Measurements from ENCODE around the gene USP40. TPM values are rescaled to one million over a fixed set of nuclear protein-coding genes. Genes with fewer than 3 reads are reported as not detected.

The USP40 gene
- total RNA-seq, 2 donors from 2014 or later, result 12.9 to 22.4 TPM

- Histone ChIP-seq H3K27me3 (ENCODE audit: control insufficient read depth, insufficient read depth, low read length, poor library complexity, severe bottlenecking) (no peaks in the 10 kb centered on the region), H3K9me3 (ENCODE audit: control insufficient read depth, low read length) (no peaks in the 10 kb centered on the region), H3K4me1 (ENCODE audit: control insufficient read depth, insufficient read depth, low read length) (no peaks in the 10 kb centered on the region), H3K27ac (ENCODE audit: low read depth, low read length) (no peak overlapping the region), H3K9ac (ENCODE audit: extremely low read depth, low read length, poor library complexity, severe bottlenecking) (no peak overlapping the region), H3K36me3 (ENCODE audit: control insufficient read depth, insufficient read depth, low read length) (peaks cover 5% of the 10 kb centered on the region), H3K4me3 (ENCODE audit: low read length) (no peak overlapping the region)
- H3K36me3 Mint-ChIP-seq (ENCODE audit: low read depth), result peaks cover 6% of the 10 kb centered on the region
- no peaks in the 10 kb centered on the region for H3K27me3 Mint-ChIP-seq (ENCODE audit: insufficient read depth)
- H3K9me3 Mint-ChIP-seq, result no peaks in the 10 kb centered on the region
- no peak overlapping the region for H3K4me3 Mint-ChIP-seq
- TF ChIP-seq, protein P1, sequence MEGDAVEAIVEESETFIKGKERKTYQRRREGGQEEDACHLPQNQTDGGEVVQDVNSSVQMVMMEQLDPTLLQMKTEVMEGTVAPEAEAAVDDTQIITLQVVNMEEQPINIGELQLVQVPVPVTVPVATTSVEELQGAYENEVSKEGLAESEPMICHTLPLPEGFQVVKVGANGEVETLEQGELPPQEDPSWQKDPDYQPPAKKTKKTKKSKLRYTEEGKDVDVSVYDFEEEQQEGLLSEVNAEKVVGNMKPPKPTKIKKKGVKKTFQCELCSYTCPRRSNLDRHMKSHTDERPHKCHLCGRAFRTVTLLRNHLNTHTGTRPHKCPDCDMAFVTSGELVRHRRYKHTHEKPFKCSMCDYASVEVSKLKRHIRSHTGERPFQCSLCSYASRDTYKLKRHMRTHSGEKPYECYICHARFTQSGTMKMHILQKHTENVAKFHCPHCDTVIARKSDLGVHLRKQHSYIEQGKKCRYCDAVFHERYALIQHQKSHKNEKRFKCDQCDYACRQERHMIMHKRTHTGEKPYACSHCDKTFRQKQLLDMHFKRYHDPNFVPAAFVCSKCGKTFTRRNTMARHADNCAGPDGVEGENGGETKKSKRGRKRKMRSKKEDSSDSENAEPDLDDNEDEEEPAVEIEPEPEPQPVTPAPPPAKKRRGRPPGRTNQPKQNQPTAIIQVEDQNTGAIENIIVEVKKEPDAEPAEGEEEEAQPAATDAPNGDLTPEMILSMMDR (conservative IDR thresholded peaks at IDR 0.05), result no peak
- H3K4me1 Mint-ChIP-seq, result no peaks in the 10 kb centered on the region
- DNase-seq, result no peak
- H3K27ac Mint-ChIP-seq, result no peak overlapping the region
Observed at GRCh38 chr2:233535271-233535670, 31.3 kb downstream of the USP40 start.

GRCh38 chr2:233532971-233533370, 33.6 kb downstream of the USP40 start:
- Mint-ChIP-seq H3K4me3 (no peak overlapping the region), H3K9me3 (no peaks in the 10 kb centered on the region), H3K27ac (no peak overlapping the region), H3K36me3 (ENCODE audit: low read depth) (peaks cover 6% of the 10 kb centered on the region), H3K27me3 (ENCODE audit: insufficient read depth) (no peaks in the 10 kb centered on the region), H3K4me1 (no peaks in the 10 kb centered on the region)
- no peak for DNase-seq
- Histone ChIP-seq H3K9me3 (ENCODE audit: control insufficient read depth, low read length) (no peaks in the 10 kb centered on the region), H3K27me3 (ENCODE audit: control insufficient read depth, insufficient read depth, low read length, poor library complexity, severe bottlenecking) (no peaks in the 10 kb centered on the region), H3K9ac (ENCODE audit: extremely low read depth, low read length, poor library complexity, severe bottlenecking) (no peak overlapping the region), H3K27ac (ENCODE audit: low read depth, low read length) (no peak overlapping the region), H3K4me3 (ENCODE audit: low read length) (no peak overlapping the region), H3K4me1 (ENCODE audit: control insufficient read depth, insufficient read depth, low read length) (no peaks in the 10 kb centered on the region), H3K36me3 (ENCODE audit: control insufficient read depth, insufficient read depth, low read length) (peaks cover 5% of the 10 kb centered on the region)
- TF ChIP-seq, protein P1 (conservative IDR thresholded peaks at IDR 0.05), result no peak
- 100% methylated on average over 1 of the region's 1 CpG for WGBS, 2 experiments (ENCODE audit: insufficient coverage in 1 of 2, insufficient read length in 1 of 2)

- no peaks in the 10 kb centered on the region for H3K9me3 ChIP-seq (ENCODE audit: control insufficient read depth, low read length)
Observed at GRCh38 chr2:233531955-233532354, 34.6 kb downstream of the USP40 start.

More at GRCh38 chr2:233531955-233532354, 34.6 kb downstream of the USP40 start:
- H3K36me3 Mint-ChIP-seq (ENCODE audit: low read depth), result peaks cover 6% of the 10 kb centered on the region
- H3K27ac ChIP-seq (ENCODE audit: low read depth, low read length), result no peak overlapping the region
- 84 to 86% methylated on average over 6 of the region's 6 CpGs for WGBS, 2 experiments (ENCODE audit: insufficient coverage in 1 of 2, insufficient read length in 1 of 2)
- no peaks in the 10 kb centered on the region for H3K4me1 ChIP-seq (ENCODE audit: control insufficient read depth, insufficient read depth, low read length)
- no peaks in the 10 kb centered on the region for H3K27me3 ChIP-seq (ENCODE audit: control insufficient read depth, insufficient read depth, low read length, poor library complexity, severe bottlenecking)
- no peak overlapping the region for H3K4me3 ChIP-seq (ENCODE audit: low read length)
- TF ChIP-seq, protein P1 (conservative IDR thresholded peaks at IDR 0.05), result no peak
- H3K9me3 Mint-ChIP-seq, result no peaks in the 10 kb centered on the region
- H3K4me3 Mint-ChIP-seq, result no peak overlapping the region
- H3K4me1 Mint-ChIP-seq, result no peaks in the 10 kb centered on the region
- no peak for DNase-seq
- H3K9ac ChIP-seq (ENCODE audit: extremely low read depth, low read length, poor library complexity, severe bottlenecking), result no peak overlapping the region
- no peak overlapping the region for H3K27ac Mint-ChIP-seq
- peaks cover 5% of the 10 kb centered on the region for H3K36me3 ChIP-seq (ENCODE audit: control insufficient read depth, insufficient read depth, low read length)
- no peaks in the 10 kb centered on the region for H3K27me3 Mint-ChIP-seq (ENCODE audit: insufficient read depth)

Data from endodermal cell (in vitro differentiated cells).